ENCODE measurements around the gene CDC37.
"Not testable (repeated sequence)": the region's sequence is repeated elsewhere in the genome, so short reads cannot be mapped to it uniquely, and the experiment has no call there.

The CDC37 gene

DNA sequence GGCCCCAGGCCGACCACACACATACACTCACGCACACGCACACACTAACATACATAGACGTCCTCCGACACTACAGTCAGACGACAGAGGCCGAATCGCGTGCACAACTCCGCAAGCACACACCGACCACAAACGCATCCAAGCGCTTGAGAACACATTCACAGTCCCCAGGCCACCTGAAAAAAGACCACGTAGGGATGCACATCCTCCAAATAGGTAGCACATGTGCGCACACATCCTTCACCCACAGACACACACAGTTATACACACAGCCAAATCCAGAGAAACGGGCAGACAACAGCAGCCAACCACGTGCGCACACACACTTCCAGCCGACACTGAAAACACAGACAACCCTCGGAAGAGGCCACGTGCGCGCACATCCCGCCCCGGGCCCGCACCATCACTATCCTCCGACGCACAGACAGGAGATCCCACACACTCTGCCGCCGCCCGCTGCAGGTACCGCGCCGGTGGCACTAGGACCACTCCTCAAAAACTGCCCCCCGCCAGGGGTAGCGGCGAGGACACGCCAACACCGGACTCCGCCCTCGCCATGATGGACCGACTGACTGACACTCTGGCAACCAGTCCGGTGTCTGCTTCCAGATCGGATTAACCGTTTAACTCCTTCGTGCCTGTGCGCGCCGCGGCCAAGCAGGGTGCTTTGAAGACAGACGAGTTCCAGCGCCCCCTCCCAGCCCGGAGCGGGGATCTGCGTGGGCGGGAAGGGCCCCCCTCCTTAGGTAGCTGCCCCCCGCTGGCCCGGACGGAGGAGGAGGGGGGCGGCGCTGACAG is 16.5 kb upstream of the CDC37 start:
- no peak for DNase-seq (ENCODE audit: low spot score)

DNA sequence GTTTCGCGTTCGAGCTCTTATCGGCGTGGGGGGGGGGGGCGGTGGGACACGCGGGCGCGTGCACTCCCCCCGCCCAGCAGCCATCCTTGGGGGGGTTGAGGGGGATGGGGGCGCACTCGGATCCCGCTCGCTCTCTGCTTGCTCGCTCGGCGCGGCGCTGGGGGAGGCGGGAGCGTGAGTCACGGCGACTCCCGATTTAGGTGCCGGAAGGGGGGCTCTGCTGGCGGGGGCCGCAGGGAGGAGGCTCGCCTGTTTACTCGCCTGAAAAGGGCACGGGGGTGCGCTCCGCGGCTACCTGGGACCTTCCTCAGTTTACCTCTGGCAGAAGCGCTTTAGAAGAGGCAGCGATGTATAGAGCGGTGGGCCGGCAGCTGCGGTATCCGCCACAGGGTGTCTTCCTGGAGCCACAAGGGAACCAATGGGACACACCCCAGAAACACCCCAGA is 15.9 kb upstream of the CDC37 start:
- DNase-seq (ENCODE audit: low spot score), result no peak

DNA sequence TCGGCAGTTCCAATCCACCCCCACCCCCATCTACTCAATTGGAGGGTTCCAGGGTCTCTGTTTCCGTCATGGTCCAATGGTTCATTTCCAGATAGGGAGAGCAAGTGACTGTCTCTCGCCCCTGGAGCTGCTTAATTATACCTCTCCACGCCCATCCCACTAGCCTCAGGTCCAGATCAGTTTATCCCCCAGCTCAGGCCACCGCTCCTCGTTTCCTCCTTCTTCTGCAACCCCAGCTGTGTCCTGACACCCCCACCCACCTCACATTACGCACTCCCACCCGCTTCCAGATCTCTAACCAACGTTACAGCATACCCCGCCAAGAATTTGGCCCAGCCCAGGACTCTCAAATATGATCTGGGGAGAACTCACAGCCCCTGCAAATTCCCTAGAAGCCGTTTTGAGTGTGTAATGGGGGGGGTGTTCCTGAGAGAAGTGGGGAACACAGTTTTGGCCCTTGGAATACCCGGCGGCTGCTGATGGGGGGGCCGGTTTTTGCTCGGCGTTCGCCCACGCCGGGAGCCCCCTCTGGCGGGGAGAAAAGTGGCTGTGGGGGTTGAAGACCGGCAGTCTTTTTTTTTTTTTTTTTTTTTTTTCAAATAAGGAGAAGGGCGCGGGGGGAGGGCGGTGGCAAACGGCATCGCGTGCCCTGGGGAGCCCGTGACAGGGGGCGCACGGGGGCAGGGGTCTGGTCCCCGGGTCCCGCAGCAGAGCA is 15.3 kb upstream of the CDC37 start:
- DNase-seq (ENCODE audit: low spot score), result no peak

DNA sequence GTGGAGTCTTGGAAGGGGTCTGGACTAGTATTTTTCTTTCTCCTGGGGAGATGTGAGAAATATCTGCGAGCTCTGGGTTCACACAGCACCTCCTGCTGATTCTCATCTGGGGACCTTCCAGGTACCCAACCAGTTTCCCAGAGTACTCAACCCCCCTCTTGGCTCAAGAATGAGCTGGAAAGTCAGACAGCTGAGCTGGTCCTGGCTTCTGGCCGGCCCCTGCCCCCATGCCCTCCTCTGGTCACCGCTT is 14.8 kb upstream of the CDC37 start:
- DNase-seq (ENCODE audit: low spot score), result no peak

DNA sequence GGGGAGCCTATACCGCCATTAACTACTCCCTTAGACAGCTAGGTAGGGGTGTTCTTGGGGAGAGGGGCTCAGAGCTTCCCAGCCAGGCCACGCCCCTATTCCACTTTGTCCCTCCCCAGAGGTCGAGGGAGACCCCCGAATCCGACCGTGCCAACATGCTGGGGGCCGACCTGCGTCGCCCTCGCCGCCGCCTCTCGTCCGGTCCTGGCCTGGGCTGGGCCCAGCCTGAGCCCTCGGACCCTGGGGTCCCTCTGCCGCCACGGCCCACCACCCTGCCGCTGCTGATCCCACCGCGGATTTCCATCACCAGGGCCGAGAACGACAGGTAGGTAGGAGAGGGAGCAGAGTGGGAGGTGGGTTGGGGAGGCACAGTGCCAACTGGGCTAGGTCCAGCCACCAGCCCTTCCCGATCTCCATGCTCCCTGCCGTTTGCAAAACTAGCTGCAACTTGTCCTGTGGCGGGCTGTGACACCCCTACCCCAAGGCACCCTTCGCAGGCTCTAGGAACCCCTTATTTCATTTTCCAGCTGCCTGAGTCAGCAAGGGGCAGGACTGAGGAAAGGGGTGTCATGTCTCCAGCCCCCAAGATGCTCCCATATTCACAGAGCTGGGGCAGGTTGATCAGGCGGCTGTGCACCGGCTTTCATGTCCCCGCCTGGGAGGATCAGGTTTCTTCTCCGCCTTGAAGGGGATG is 14.3 kb upstream of the CDC37 start:
- no peak for DNase-seq (ENCODE audit: low spot score)

DNA sequence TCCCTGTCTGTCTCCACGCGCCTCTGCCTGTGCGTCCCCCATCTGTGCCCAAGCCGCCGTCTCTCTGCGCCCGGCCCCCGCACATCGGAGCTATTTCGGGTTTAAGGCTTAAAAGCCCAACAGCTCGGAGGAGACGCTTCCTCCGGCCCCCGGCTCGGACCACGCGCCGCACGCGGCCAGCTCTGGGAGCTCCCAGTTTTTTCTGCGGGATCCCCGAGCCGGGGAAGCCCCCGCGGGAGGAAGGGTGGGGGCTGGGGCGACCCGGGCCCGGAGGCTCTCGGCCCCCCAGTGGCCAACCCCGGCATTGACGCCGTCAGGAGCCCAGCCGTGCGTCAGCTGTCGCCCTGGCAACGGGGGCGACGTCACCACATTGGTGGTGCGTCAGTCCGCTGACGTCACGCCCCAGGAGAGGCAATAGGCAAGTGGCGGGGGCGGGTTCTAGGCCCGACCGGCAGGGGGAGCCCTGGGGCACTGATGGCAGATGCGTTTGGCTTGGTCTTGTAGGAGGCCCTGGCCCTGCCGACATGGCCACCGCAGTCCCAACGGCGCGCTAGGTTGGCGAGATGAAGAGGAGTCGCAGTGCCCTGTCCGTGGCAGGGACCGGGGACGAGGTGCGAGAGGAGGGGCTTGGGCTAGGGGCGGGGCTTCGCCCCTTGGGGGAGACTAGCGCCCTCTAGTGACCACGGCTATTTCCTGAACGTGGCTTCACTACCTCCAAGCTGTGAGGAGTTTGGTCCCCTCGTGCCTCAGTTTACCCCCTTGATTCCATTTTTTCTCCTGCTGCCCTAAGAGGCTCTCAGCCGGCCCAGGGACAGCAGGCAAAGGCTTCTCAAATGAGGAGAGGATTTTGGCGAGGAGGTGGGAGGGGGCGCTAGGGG is 13.3 kb upstream of the CDC37 start:
- DNase-seq (ENCODE audit: low spot score), result peak; percentile 85

DNA sequence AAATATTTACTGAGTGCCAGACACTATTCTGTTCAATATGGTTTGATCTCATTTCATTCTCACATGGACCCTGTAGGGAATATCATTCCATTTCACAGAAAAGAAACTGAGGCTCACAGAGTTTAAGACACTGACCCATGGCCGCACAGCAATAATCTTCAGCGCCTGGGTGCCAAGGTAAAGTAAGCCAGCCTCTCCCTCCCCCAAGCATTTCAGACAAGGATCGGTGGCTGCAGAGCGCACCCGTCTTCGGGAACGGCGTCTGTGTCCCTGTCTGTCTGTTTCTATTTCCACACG is 12.7 kb upstream of the CDC37 start:
- peak; percentile 18 for DNase-seq (ENCODE audit: low spot score)

DNA sequence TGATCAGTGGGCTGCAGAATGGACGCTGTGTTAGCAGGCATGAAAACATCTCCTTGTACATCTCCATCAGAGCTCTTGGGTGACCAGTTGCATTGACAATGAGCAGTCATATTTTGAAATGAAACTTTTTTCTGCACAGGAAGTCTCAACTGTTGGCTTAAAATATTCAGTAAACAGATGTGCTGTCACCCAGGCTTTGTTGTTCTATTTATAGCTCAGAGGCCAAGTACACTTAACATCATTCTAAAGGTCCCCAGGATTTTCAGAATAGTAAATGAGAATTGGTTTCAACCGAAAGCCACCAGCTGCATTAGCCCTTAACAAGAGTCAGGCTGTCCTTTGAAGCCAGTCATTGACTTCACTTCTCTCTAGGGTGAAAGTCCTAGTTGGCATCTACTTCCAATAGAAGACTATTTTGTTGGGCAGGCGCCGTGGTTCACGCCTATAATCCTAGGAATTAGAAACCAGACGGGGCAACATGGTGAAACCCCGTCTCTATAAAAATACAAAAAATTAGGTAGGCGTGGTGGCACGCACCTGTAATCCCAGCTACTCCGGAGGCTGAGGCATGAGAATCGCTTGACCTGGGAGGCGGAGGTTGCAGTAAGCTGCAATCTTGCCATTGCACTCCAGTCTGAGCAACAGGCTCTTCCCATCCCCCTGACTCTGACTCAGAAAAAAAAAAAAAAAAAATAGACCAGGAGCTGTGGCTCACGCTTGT is 9.1 kb upstream of the CDC37 start:
- no peak for DNase-seq (ENCODE audit: low spot score)

DNA sequence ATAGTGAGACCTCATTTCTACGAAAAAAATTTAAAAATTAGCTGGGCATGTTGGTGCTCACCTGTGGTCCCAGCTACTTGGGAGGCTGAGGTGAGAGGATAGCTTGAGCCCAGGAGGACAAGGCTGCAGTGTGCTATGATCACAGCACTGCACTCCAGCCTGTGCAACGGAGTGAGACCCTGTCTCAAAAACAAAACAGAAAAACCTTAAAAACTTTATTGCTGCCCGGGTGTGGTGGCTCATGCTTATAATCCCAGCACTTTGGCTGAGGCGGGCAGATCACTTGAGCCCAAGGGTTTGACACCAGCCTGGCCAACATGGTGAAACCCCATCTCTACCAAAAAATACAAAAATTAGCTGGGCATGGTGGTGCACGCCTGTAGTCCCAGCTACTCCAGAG is 7.9 kb upstream of the CDC37 start:
- not testable (repeated sequence) for DNase-seq (ENCODE audit: low spot score)

DNA sequence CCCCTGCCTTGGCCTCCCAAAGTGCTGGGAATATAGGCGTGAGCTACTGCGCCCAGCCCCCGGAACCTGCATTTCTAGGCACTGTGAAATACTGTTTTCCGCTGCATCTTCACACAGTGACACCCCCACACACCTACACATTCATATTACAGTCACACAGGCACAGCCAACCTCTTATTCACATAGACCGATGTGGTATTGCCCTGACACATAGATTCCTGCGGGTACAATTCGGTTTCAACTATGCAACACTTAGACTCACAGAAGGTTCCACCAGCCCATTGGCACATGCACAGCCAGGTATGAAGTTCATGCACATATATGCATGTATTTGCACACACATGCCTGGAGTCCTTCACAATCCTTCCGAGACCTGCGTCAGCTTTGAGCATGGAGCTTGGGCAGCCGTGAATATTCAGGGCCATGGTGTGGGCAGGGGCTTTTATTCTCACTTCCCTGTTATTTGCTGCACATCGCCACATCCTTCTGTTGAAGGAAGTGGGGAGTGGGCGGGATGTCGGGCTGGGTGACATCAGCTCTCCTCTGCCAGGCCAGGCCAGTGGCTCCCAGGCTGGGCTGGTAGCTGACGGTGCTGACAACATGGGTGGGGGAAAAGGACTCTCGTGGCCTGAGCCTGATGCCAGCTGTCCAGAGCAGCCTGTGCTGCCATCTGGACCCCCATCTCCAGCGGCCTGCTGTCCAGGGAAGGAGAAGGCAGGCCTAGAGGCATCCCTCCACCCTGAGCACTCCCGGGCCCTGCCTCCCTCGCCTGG is 5.4 kb upstream of the CDC37 start:
- no peak for DNase-seq (ENCODE audit: low spot score)

DNA sequence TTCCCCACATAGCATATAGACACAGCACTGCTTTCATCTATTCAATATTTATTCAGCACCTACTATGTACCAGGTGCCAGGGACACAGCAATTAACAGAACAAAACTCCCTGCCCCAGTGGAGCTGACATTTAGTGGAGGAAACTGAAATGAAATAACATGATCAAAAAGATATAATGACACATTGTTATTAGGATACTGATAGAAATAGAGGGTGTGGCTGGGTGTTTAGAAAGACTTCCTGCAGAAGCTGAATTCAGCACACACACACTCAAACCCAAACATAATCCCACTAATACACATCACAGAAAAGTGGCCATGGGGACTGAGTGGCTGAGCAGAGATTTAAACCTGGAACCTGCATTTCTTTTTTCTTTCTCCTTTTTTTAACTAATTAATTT is 3.8 kb upstream of the CDC37 start:
- DNase-seq (ENCODE audit: low spot score), result no peak

DNA sequence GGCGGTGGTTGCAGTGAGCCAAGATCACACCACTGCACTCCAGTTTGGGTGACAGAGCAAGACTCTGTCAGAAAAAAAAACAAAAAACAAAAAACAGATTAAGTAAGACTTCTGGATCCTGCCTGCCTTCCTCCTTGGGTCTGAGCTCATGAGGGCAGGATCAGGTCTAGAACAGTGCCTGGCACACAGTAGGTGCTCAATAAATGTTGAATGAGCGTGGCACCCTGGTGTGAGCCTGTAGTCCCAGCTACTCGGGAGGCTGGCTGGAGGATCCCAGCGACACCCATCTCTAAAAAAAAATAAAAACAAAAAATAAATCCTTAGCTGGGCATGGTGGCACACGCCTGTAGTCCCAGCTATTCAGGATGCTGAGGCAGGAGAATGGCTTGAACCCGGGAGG is 2.8 kb upstream of the CDC37 start:
- no peak for DNase-seq (ENCODE audit: low spot score)

DNA sequence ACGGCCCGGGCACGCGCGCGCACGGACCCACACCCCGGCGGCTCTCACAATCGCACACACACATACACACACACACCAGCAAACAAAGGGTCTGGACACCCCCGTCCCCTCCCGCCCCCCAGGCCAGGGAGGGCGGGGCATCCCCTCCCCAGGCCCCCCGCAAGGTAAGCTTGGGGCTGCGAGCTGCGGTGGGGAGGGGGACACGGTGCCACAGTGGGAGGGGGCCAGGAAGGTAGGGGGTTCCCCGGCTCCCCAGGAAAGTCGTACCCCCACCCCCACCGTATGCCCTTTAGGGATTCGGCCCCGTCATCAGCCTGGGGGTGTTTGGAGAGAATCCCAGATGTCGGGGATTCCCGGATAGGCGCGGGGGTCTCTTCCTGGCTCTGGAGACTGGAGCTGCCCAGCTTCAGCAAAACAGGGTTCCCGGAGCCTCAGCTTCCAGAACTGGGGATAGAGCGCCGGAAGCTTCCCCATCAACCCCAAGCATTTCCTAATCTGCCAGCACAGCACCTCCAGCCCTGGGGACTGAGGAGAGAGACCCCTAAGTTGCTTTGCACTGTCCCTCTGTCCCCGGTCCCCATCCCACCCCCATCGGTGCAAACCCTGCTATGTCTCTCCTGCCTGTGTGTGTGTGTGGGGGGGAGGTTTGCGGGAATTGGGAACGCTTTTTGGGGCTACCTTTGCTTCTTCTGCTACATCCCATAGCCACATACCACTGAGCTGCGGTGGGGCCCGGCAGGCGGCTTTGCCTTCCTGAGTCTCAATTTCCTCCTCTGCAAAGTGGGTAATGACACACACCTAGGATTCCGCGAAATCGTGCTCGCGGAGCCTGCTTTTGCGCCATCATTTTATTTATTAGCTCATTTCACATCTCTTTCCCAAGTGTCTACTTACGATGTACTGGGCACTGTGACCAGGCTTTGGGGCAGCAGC is 1.8 kb upstream of the CDC37 start:
- DNase-seq (ENCODE audit: low spot score), result no peak

DNA sequence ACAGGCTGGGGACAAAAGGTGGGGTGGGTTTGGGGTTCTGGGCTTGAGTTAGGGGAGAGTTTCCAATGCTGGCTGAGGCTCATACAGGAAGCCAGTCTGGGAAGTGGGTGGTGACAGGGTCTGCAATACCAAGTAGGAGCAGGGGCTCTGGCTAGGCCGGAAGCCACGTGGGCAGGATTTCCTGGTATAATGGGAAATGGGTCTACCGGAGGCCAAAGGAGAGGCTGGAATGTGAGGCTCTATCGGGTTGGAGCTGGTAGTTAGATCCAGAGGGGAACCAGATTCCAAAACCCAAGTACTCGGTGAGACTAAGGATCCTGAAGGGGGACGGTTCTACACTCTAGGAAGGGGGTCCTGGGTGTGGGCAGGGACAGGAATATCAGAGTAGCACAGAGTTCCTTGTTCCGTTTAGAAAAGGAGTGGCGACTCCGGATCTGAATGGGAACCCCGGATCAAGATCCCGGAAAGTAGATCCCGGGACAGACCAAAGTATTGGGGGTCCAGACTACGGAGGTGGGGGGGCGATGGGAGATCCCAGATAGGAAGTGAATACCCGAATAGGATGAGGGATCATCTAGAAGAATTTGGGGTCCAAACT is 802 bp downstream of the CDC37 start:
- DNase-seq (ENCODE audit: low spot score), result peak; percentile 69

DNA sequence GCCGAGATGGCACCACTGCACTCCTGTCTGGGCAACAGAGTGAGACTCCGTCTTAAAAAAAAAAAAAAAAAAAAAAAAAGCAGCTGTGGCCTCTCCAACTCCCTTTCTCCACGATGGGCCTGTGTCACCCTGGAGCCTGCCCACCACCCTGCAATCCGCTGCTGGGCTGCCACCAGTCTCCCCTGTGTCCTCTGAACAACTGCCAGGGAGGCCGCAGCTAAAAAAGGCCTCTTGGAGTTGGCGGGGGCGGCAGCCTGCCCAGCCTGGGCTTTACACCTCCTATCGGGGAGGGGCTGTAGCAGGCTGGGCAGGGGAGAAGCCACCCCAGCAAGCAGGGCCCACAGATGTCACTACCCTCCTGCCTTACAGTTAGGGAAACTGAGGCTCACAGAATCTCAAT is 3.5 kb downstream of the CDC37 start:
- DNase-seq (ENCODE audit: low spot score), result no peak

DNA sequence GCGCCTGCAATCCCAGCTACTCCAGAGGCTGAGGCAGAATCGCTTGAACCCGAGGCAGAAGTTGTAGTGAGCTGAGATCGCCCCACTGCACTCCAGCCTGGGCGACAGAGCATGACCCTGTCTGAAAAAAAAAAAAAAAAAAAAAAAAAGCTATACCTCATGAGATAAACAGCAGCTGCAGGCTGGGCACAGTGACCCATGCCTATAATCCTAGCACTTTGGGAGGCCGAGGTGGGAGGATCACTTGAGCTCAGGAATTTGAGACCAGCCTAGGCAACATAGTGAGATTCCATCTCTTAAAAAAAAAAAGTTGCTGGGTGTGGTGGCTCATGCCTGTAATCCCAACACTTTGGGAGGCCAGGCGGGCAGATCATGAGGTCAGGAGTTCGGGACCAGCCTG is 4.0 kb downstream of the CDC37 start:
- DNase-seq (ENCODE audit: low spot score), result not testable (repeated sequence)

DNA sequence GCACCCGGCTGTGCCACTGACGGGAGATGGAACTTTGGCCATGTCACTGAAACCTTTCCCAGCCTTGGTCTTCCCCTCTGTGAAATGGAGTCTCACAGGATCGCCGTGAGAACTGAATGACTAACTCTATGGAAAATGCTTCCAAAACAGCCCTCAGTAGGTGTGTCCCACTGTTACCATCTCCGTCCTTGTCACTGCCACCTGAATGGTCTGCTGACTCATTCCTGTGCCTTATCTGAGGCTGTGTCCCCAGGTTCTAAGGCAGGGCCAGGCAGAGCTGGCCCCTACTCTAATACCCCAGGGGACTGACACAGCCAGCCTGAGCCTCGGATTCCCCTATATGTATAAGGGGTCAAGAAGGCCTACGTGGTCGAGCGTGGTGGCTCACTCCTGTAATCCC is 4.5 kb downstream of the CDC37 start:
- no peak for DNase-seq (ENCODE audit: low spot score)

DNA sequence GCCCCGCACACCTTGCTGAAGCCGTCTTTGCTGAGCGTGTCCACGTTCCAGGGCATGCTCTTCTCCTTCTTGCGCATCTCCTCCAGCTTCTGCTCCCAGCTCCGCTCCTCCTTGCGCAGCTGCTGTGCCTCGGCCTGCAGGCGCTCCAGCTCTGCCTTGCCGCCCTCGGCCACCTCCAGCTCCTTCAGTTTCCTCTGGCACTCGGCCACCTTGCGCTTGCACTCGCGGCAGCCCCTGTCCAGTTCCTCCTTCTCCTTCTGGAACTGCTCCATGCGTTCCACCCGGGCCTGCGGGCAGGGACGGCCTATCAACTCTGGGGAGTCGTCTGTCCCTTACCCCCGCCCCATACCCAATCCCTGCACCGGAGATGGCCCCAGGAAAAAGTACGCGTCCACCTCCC is 7.4 kb downstream of the CDC37 start:
- DNase-seq (ENCODE audit: low spot score), result no peak

DNA sequence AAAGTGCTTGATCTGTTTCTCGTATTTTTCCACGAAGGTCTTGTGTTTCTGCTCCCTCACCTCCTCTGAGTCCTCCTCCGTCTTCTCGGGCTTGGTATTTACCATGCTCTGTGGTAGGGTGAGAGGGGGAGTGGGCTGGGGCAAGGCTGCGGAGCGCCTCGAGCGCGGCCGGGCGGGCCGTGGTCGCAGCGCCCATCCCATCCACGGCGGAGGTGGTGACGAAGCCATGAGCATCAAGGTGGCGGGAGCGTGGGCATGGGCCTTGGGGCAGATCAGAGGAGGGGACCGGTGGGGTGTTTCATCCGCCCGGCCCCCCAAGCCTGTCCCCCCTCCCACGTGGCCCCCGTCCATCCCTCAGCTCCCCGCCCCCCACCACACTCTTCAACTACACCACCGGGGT is 7.9 kb downstream of the CDC37 start:
- no peak for DNase-seq (ENCODE audit: low spot score)

DNA sequence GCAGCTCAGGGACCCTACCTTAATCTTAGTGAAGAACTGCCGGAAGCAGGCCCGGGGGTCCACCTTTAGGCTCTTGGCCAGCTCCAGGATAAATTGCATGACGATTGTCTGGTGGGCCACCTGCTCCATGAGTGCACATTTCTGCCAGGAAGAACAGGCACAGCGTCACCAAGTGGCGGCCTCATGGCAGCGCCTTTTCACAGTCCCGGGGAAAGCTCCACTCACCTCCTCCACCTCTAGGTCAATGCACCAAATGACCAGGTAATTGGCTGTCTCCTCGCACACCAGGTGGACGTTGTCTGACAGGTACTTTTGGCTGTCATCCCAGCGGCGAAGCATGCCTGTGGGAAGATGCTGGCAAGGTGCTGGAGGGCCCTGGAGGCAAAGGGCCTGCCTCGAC is 8.3 kb downstream of the CDC37 start:
- DNase-seq (ENCODE audit: low spot score), result no peak
